HG03439 (cell line): ENCODE data around the gene DYNC2LI1.
"Not testable (repeated sequence)": the region's sequence is repeated elsewhere in the genome, so short reads cannot be mapped to it uniquely, and the experiment has no call there.

Experiments used
- ATAC-seq: cut with Tn5 transposase; IDR thresholded peaks from one replicate; pipeline ENCODE4 v1.9.1; 2021; ENCODE audit warnings: mild to moderate bottlenecking, moderate library complexity; ENCODE audit not compliant: unreplicated experiment

The DYNC2LI1 gene

DNA sequence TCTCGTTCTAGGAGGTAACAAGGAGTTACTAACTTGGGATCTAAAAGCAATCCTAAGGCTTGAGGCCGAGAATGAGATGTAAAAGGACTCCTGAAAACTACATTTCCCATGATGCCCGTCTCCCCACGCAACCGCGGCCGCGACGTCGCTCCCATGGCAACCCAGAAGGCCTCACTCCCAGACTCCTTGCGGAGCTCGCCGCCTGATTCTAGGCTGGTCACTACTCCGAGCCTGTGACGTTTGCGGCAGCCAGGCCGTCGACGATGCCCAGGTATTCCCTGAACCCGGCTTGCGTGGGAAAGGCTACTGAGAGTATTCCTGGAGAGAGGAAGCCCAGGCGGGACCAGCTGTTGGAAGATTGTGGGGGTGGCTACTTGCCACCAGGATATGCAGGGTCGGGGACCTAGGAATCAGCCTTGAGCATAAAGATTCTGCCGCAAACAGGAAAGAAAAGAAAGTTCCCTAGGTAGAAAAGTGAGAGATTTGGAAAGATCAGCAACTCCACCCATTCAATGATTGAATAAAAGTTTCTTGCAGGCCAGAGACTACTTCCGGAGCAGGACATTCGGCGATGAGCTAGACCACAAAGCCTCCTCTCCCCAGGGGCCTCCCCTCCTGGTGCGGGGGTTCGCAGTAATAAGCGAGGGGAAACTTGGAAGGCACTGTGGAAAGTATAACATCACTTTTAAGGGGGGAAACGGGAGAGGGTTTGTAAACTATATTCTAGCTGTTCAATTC, at the start of gene DYNC2LI1:
Gene DYNC2LI1 (plus strand): TSS at position 164 of the 738 bp plus-strand sequence. CDS start 100 bp downstream, at position 264.
- peak; percentile 99 for ATAC-seq

- ATAC-seq: no peak
Measured at GRCh38 chr2:43724728-43725526, 48.9 kb upstream of the DYNC2LI1 start.

DNA sequence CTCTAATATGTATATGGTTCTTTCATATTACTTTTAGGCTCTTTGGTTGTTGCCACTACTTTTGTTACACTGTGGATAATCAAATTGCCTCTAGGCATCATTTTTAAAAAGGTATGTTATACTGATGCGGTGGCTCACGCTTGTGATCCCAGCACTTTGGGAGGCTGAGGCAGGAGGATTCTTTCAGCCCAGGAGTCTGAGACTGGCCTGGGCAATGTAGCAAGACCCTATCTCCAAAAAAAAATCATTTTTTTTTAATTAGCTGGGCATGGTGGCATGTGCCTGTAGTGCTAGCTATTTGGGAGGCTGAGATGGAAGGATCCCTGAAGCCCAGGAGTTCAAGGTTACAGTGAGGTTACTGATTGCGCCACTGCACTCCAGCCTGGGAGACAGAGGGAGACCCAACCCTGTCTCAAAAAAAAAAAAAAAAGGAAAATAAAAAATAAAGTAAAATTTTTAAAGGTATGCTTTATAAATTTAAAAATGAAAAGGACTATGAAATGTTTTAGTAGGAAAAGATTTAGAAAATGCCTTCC, 48.1 kb upstream of the DYNC2LI1 start:
- no peak for ATAC-seq

- not testable (repeated sequence) for ATAC-seq
Measured at GRCh38 chr2:43726961-43727633, 46.7 kb upstream of the DYNC2LI1 start.

DNA sequence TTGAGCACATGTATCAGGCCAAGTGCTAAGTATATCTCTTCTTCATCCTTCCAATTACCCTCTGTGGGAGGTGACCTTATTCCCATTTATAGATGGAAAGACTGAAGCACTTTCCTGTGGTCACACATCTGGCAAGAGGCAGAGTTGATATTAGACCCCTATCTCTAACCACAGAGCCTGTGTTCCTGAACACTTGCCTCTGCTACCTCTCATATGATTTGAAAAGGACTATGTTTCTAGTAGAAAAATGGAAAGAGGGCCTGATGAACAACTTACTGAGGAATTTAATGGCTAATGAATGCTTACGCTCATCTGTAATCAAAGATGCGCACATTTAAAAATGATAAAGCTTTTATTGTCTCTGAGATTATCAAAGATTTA, 46.2 kb upstream of the DYNC2LI1 start:
- ATAC-seq: no peak

DNA sequence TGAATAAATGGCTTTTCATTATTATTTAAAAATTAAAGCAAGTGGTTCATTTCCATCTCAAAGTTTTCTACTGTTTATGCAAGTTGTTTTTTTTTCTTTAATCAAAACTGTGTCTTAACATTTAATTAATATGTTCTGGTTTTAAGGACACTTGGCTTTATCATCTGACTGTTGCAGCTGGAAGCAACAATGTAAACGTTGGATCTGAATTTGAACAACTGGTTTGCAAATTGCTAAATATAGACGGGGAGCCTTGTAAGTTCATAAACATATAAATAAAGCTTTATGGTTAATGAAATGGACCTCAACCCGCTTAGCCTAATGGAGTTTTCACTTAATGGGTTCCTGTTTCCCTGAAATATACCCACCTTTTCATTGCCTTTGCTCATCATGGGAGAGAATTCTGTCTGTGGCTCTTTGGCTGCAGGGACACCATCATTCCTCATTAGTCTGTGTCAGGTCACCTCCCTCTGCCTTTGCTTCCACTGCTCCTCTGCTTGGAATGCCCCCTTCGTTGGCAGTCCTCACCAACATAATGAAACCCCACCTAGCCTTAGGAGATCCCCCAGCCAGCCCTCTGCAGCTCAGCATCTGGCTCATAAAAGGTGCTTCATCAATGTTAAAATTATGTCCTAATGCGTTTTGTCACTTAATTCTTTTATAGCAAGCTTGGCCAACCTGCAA, 44.2 kb upstream of the DYNC2LI1 start:
- ATAC-seq: no peak

- ATAC-seq: no peak
Measured at GRCh38 chr2:43731211-43731610, 42.6 kb upstream of the DYNC2LI1 start.

GRCh38 chr2:43736637-43737036, 37.2 kb upstream of the DYNC2LI1 start:
- no peak for ATAC-seq

GRCh38 chr2:43737097-43737854, 36.6 kb upstream of the DYNC2LI1 start:
- no peak for ATAC-seq

DNA sequence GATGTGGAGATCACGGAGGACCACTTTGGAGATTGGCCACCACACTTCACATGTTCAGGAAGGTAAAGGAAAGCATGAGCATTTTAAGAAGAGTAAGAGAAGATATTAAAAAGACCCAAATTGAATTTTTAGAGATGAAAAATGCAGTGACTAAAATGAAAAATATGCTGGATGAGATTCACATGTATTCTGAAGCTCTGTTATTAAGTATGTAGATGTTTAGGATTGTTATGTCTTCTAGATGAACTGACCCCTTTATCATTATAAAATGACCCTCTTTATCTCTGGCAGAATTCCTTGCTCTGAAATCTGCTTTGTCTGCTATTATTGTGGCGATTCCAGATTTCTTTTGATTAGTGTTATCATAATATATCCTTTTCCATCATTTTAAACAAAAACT, 36.0 kb upstream of the DYNC2LI1 start:
- ATAC-seq: no peak

GRCh38 chr2:43738257-43738656, 35.6 kb upstream of the DYNC2LI1 start:
- no peak for ATAC-seq

- ATAC-seq: no peak
Measured at GRCh38 chr2:43743706-43744105, 30.1 kb upstream of the DYNC2LI1 start.

- no peak for ATAC-seq
Measured at GRCh38 chr2:43745457-43745856, 28.4 kb upstream of the DYNC2LI1 start.

DNA sequence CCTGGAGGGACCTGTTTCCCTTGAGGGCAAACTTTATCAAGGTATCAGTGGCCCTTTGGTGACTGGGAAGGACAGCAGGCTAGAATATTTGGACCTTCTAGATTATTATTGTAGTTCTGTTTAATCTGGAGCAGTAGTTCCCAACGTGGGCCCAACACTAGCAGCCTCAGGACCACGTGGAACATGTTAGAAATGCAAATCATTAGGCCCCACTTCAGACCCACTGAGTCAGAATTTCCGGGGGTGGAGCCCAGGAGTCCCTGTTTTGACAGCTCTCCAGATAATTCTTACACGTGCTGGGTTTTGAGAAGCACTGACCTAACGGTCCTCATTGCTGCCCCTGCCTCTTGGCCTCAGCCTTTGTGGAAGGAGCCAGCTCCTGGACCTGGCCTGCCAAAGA, 25.5 kb upstream of the DYNC2LI1 start:
- no peak for ATAC-seq

DNA sequence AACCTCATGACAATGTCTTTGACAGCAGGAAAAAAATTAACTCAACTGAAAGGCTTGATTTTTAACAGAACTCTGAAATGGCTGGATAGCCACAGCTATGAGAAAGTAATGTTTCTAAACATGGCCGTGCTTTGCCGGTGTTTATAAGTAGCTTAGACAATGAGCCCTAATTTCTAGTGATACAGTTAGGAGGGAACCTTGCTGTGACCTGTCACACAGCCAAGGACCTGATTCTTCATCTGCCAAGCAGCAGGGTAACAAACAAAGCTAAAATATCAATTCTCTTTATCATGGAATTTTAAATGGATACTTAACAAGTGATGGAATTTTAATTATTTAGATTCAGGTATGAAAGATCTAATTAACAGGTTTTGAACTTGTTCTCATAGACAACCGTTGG, 24.3 kb upstream of the DYNC2LI1 start:
- ATAC-seq: no peak

GRCh38 chr2:43751476-43751990, 22.3 kb upstream of the DYNC2LI1 start:
- ATAC-seq: no peak

- no peak for ATAC-seq
Measured at GRCh38 chr2:43752302-43752701, 21.5 kb upstream of the DYNC2LI1 start.

DNA sequence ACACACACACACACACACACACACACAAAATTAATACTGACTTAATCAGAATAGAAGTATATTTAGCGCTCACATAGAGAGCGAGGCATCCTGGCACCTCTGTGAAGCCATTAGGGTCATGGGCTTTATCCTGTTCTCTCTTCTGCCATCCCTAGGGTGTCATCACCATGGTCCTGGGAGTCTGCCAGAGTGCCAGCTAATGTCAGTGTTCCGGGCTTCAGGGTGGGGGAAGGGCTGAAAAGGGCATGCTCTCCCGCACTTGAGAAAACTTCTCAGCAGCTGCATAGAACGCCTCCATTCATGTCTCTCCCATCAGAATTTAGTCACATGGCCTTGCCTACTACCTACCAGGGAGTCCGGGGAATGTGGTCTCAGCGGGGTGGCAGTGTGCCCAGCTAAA, 19.7 kb upstream of the DYNC2LI1 start:
- no peak for ATAC-seq

- no peak for ATAC-seq
Measured at GRCh38 chr2:43758739-43759138, 15.1 kb upstream of the DYNC2LI1 start.

- ATAC-seq: no peak
Measured at GRCh38 chr2:43759195-43759594, 14.6 kb upstream of the DYNC2LI1 start.
